Erythroblast (primary cell): Measurements from ENCODE around the gene LRFN5.

ENCODE experiments used
- GATA1 ChIP-seq: IDR thresholded peaks from 2 replicates; pipeline ENCODE4 v1.6.1; 2011; ENCODE audit warnings: low read depth, mild to moderate bottlenecking, control low read depth, low read length, moderate library complexity
- POLR2A ChIP-seq: IDR thresholded peaks from 2 replicates; pipeline ENCODE4 v1.6.1; 2011; ENCODE audit warnings: mild to moderate bottlenecking, low read length

GRCh38 chr14:41666301-41666700, 59.6 kb downstream of the LRFN5 start:
- TF ChIP-seq POLR2A (no peak), GATA1 (no peak)
